ENCODE results near the gene MAGI1.

MAGI1 gene

GRCh38 chr3:65971293-65972252 lies 67.1 kb downstream of the MAGI1 start:
- peak in 1 of 2 experiments; percentile 48 for DNase-seq

- no peak for DNase-seq
Measured at GRCh38 chr3:65968996-65969395, 69.7 kb downstream of the MAGI1 start.

- DNase-seq = no peak
Measured at GRCh38 chr3:65967451-65967850, 71.3 kb downstream of the MAGI1 start.

- DNase-seq = no peak
Measured at GRCh38 chr3:65964838-65965237, 73.9 kb downstream of the MAGI1 start.

GRCh38 chr3:65963787-65964677 lies 74.7 kb downstream of the MAGI1 start:
- DNase-seq = peak; percentile 72 to 85

GRCh38 chr3:65961733-65962132 lies 77.0 kb downstream of the MAGI1 start:
- no peak for DNase-seq

- no peak for DNase-seq
Measured at GRCh38 chr3:65961128-65961527, 77.6 kb downstream of the MAGI1 start.

GRCh38 chr3:65960087-65960486 lies 78.6 kb downstream of the MAGI1 start:
- no peak for DNase-seq

- no peak for DNase-seq
Measured at GRCh38 chr3:65958216-65958615, 80.5 kb downstream of the MAGI1 start.

GRCh38 chr3:65955792-65956477 lies 82.8 kb downstream of the MAGI1 start:
- DNase-seq = peak in 1 of 2 experiments; percentile 66

GRCh38 chr3:65953881-65954733 lies 84.6 kb downstream of the MAGI1 start:
- no peak for DNase-seq

- DNase-seq = no peak
Measured at GRCh38 chr3:65953301-65953812, 85.4 kb downstream of the MAGI1 start.

GRCh38 chr3:65952842-65953241 lies 85.9 kb downstream of the MAGI1 start:
- no peak for DNase-seq

GRCh38 chr3:65951836-65952505 lies 86.7 kb downstream of the MAGI1 start:
- peak; percentile 27 to 69 for DNase-seq

GRCh38 chr3:65950340-65951326 lies 88.1 kb downstream of the MAGI1 start:
- DNase-seq = no peak

- DNase-seq = no peak
Measured at GRCh38 chr3:65948841-65949573, 89.7 kb downstream of the MAGI1 start.

GRCh38 chr3:65946438-65946837 lies 92.3 kb downstream of the MAGI1 start:
- DNase-seq = no peak

GRCh38 chr3:65945953-65946352 lies 92.8 kb downstream of the MAGI1 start:
- no peak for DNase-seq

GRCh38 chr3:65945480-65945879 lies 93.2 kb downstream of the MAGI1 start:
- no peak for DNase-seq
